Fibroblast of villous mesenchyme (primary cell): Measurements from ENCODE around the gene STK10. TPM values are rescaled to one million over a fixed set of nuclear protein-coding genes. Genes with fewer than 3 reads are reported as not detected.

Experiments
- DNase-seq: peaks from one replicate; pipeline ENCODE4 v3.0.0-alpha.2; 2010; ENCODE audit warnings: low read depth
- H3K4me3 ChIP-seq: 2 replicates; pipeline ENCODE4 v1.5.1; 2011; ENCODE audit warnings: low read depth, mild to moderate bottlenecking, low read length
- CTCF ChIP-seq: IDR thresholded peaks from 2 replicates; pipeline ENCODE4 v1.5.1; 2012; ENCODE audit warnings: low read depth, mild to moderate bottlenecking, low read length; ENCODE audit not compliant: insufficient read depth
- total RNA-seq: library from RNA; depleted of rRNA; stranded (reverse); fragments of >200 nt; gene quantifications from 2 replicates; pipeline ENCODE4 v1.2.3, GENCODE V29; 2012

The STK10 gene
- total RNA-seq, 1 donor = 32.4 TPM

- no peak overlapping the region for H3K4me3 ChIP-seq
- no peak for DNase-seq
- no peak for TF ChIP-seq CTCF
Measured at GRCh38 chr5:172058088-172058487, 129.9 kb downstream of the STK10 start.

- DNase-seq = no peak
- no peak for TF ChIP-seq CTCF
- H3K4me3 ChIP-seq = no peak overlapping the region
Measured at GRCh38 chr5:172055996-172056395, 132.0 kb downstream of the STK10 start.

- TF ChIP-seq CTCF = no peak
- no peak for DNase-seq
- no peak overlapping the region for H3K4me3 ChIP-seq
Measured at GRCh38 chr5:172055421-172055820, 132.6 kb downstream of the STK10 start.

GRCh38 chr5:172054611-172055153 is 133.3 kb downstream of the STK10 start:
- H3K4me3 ChIP-seq = no peak overlapping the region
- DNase-seq = no peak
- no peak for TF ChIP-seq CTCF

- DNase-seq = peak; percentile 48
- TF ChIP-seq CTCF = no peak
- no peak overlapping the region for H3K4me3 ChIP-seq
Measured at GRCh38 chr5:172052450-172053236, 135.4 kb downstream of the STK10 start.

- TF ChIP-seq CTCF = no peak
- H3K4me3 ChIP-seq = no peak overlapping the region
- no peak for DNase-seq
Measured at GRCh38 chr5:172051643-172052339, 136.2 kb downstream of the STK10 start.
